ENCODE results near the gene NME2. TPM values are rescaled to one million over a fixed set of nuclear protein-coding genes. Genes with fewer than 3 reads are reported as not detected.

The NME2 gene
- total RNA-seq, 1 donor from 2014 or later: 638 TPM

DNA sequence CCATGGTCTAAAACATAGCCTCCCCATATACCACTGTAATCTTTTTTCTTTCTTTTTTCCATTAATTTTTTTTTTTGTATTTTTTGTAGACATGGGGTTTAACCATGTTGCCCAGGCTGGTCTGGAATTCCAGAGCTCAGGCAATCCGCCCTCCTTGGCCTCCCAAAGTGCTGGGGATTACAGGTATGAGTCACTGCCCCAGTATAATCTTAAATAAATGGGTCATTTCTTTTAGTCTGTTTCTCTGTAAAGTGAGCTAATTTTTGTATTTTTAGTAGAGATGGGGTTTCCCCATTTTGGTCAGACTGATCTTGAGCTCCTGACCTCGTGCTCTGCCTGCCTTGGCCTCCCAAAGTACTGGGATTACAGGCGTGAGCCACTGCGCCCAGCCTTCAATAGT, 18.6 kb upstream of the NME2 start:
- TF ChIP-seq, protein P1, sequence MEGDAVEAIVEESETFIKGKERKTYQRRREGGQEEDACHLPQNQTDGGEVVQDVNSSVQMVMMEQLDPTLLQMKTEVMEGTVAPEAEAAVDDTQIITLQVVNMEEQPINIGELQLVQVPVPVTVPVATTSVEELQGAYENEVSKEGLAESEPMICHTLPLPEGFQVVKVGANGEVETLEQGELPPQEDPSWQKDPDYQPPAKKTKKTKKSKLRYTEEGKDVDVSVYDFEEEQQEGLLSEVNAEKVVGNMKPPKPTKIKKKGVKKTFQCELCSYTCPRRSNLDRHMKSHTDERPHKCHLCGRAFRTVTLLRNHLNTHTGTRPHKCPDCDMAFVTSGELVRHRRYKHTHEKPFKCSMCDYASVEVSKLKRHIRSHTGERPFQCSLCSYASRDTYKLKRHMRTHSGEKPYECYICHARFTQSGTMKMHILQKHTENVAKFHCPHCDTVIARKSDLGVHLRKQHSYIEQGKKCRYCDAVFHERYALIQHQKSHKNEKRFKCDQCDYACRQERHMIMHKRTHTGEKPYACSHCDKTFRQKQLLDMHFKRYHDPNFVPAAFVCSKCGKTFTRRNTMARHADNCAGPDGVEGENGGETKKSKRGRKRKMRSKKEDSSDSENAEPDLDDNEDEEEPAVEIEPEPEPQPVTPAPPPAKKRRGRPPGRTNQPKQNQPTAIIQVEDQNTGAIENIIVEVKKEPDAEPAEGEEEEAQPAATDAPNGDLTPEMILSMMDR (IDR thresholded peaks at IDR 0.05): no peak
- Histone ChIP-seq H3K36me3 (no peaks in the 10 kb centered on the region), H3K4me1 (peaks cover 0 to 4% of the 10 kb centered on the region in 2 donors), H3K9me3 (no peaks in the 10 kb centered on the region), H3K27ac (no peak overlapping the region), H3K27me3 (no peaks in the 10 kb centered on the region), H3K4me3 (no peak overlapping the region)
- intact Hi-C loops (cut with DNase I): no loop called here
- no peak for DNase-seq (ENCODE audit: low spot score in 2 of 2)

DNA sequence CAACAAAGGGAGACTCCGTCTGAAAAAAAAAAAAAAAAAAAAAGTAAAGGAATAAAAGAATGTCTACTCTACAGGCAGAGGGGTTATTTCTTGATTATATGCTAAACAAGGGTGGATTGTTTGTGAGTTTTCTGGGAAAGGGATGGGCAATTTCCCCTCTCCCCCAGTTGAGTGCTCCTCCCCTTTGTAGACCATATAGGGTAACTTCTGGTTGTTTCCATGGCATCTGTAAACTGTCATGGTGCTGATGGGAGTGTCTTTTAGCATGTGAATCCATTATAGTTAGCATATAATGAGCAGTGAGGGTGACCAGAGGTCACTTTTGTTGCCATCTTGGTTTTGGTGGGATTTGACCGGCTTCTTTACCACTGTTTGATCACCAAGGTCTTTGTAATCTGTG, 17.0 kb upstream of the NME2 start:
- Histone ChIP-seq H3K9me3 (no peaks in the 10 kb centered on the region), H3K4me3 (no peak overlapping the region), H3K4me1 (peaks cover 0 to 7% of the 10 kb centered on the region in 2 donors), H3K27ac (no peak overlapping the region), H3K36me3 (no peaks in the 10 kb centered on the region), H3K27me3 (no peaks in the 10 kb centered on the region)
- TF ChIP-seq, protein P1 (IDR thresholded peaks at IDR 0.05): no peak
- intact Hi-C loops (cut with DNase I): no loop called here
- DNase-seq (ENCODE audit: low spot score in 2 of 2): no peak

DNA sequence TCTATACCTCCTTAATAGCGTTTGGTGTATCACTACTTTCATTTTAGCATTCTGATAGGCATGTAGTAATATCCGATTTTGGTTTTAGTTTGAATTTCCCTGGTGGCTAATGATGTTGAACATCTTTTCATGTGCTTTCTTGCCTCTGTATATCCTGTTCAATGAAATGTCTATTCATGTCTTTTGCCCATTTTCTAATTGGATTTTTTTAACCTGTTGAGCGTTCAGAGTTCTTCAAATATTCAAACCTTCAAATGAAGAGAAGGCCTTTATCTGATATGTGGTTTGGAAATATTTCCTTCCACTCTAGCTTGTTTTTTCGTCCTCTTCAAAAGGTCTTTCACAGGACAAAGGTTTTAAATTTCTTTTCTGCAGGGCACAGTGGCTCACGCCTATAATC, 15.3 kb upstream of the NME2 start:
- intact Hi-C loops (cut with DNase I): loop anchor here (5.0 to 10.0 kb wide), 2 partner anchors 284 to 366 kb away; partner anchors contain the start of gene TOB1
- H3K4me1 ChIP-seq: peaks cover 0 to 13% of the 10 kb centered on the region in 2 donors
- DNase-seq (ENCODE audit: low spot score in 2 of 2): no peak
- no peaks in the 10 kb centered on the region for H3K27me3 ChIP-seq
- TF ChIP-seq, protein P1 (IDR thresholded peaks at IDR 0.05): no peak
- H3K9me3 ChIP-seq: no peaks in the 10 kb centered on the region
- H3K27ac ChIP-seq: no peak overlapping the region
- H3K36me3 ChIP-seq: no peaks in the 10 kb centered on the region
- no peak overlapping the region for H3K4me3 ChIP-seq

DNA sequence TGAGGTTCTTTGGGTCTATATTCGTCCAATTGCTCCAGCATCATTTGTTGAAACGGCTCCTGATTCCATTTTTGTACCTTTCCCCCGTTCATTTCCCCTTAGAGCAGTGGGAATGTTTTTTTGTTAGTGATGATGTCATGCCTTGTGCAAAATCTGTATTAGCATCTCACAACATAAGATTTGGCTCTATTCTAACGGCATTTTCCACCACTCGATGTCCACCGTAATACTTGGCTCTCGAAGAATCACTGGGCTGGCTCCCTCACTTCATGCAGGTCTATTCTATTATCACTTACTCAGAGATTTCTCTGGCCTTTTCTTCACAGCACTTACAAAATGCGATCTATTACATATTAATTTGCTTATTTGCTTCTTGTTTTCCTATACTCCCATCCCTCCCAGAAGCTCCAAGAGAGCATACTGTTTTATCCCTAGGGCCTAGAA, 13.4 kb upstream of the NME2 start:
- no peaks in the 10 kb centered on the region for H3K36me3 ChIP-seq
- no peaks in the 10 kb centered on the region for H3K27me3 ChIP-seq
- no peaks in the 10 kb centered on the region for H3K9me3 ChIP-seq
- H3K27ac ChIP-seq: peak overlapping the region; percentile 82 to 86
- intact Hi-C loops (cut with DNase I): loop anchor here (1.0 to 10.0 kb wide), 6 partner anchors 14 to 368 kb away; partner anchors contain the start of genes NME2 and TOB1
- H3K4me3 ChIP-seq: peak overlapping the region; percentile 52 to 92
- peaks cover 0 to 13% of the 10 kb centered on the region in 2 donors for H3K4me1 ChIP-seq
- no peak for DNase-seq (ENCODE audit: low spot score in 2 of 2)
- TF ChIP-seq, protein P1 (IDR thresholded peaks at IDR 0.05): no peak

DNA sequence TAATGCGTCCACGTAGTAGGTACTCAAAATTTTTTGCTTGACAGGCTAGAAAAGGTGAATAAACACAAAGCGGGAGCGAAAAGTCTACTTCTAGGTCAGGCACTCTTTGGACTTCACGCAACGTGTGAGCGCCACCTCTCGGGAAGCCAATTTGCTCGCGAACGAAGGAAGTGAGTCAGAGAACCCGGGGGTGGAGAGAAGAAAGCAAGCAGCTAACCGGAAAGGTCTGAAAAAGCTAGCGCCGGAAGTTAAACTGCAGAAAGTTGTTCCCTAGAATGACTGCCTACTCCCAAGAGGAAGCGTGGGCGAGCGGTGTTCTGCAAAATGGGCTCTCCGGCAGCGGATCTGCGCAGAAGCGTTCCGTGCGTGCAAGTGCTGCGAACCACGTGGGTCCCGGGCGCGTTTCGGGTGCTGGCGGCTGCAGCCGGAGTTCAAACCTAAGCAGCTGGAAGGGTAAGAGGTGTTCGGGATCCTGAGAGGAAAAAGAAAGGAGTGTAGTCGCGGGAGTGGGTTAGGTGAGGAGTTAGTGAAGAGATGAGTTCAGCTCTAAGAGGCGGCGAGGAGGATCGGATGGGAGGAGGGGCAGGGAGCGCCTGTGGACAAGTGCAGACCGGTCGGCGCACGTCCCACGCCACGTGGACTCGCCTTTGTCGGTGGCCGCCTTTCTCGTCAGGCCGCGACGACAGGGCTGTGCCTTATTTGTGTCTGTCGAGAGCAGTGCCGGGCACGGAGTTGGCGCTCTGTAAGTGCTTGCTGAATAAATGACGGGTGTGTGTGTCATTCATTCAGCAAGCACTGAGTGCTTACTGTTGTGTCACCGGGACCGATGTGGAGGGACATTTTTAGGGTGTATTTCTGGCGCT, 12.8 kb upstream of the NME2 start, which contains the start of gene NME1:
TSS of gene NME1 (plus strand) at position 350 of the 863 bp plus-strand sequence. CDS start 2,096 bp downstream, outside the sequence.
- Histone ChIP-seq H3K27me3 (no peaks in the 10 kb centered on the region), H3K9me3 (no peaks in the 10 kb centered on the region), H3K27ac (peak within 1 kb of the TSS; percentile 82 to 86), H3K4me3 (peak within 1 kb of the TSS; percentile 73 to 92), H3K4me1 (peaks cover 0 to 13% of the 10 kb centered on the region in 2 donors), H3K36me3 (no peaks in the 10 kb centered on the region)
- TF ChIP-seq, protein P1 (IDR thresholded peaks at IDR 0.05): peak; percentile 75 to 83 (median 80)
- DNase-seq (ENCODE audit: low spot score in 2 of 2): peak; percentile 91 to 98
- intact Hi-C loops (cut with DNase I): loop anchor here (1.0 to 10.0 kb wide), 6 partner anchors 13 to 369 kb away; partner anchors contain the start of genes NME2 and TOB1
